ENCODE measurements around the gene MLYCD.

DNA sequence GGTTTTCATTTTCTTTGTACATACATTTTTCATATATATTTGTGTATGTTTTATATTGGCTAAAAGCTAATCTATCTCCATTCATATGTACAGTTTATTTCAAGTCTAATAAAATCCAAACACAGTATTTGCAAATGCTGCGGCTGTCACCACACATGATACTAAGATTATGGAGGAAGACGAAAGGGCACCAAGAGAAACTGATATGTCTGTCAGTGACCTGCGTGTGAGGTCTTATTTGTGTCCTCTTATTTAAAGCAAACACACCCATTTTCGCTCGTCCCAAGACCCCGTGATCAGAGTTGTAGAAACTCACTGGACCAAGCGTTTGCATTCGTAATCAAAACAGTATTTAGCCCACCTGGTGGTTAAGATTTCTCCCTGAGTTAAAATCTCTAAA is 8.2 kb downstream of the MLYCD start:
- no peak for TF ChIP-seq ZNF174 (tag by site-specific recombination; IDR thresholded peaks at IDR 0.05)
- no peak for TF ChIP-seq ATF2 (tag by site-specific recombination; IDR thresholded peaks at IDR 0.05; ENCODE audit: low read depth)
- no peak for TF ChIP-seq ZNF133 (tag by site-specific recombination; IDR thresholded peaks at IDR 0.05)
- TF ChIP-seq ZNF580 (tag by site-specific recombination; IDR thresholded peaks at IDR 0.05), result no peak
- TF ChIP-seq ZNF777 (tag by site-specific recombination; IDR thresholded peaks at IDR 0.05; ENCODE audit: borderline replicate concordance), result no peak
- TF ChIP-seq GLI4 (tag by site-specific recombination; IDR thresholded peaks at IDR 0.05), result no peak
- no peak for TF ChIP-seq CTCF (tag by site-specific recombination; IDR thresholded peaks at IDR 0.05)
- no peak for TF ChIP-seq ZNF24 (tag by site-specific recombination; IDR thresholded peaks at IDR 0.05)
- no peak for TF ChIP-seq ZBTB49 (tag by site-specific recombination; IDR thresholded peaks at IDR 0.05; ENCODE audit: low read depth)
- no peak for TF ChIP-seq SETDB1 (IDR thresholded peaks at IDR 0.05; ENCODE audit: insufficient read length, low read length)
- no peak for TF ChIP-seq ZNF830 (tag by site-specific recombination; IDR thresholded peaks at IDR 0.05; ENCODE audit: low read depth)
- no peak for TF ChIP-seq ZNF610 (tag by site-specific recombination; IDR thresholded peaks at IDR 0.05; ENCODE audit: borderline replicate concordance)
- TF ChIP-seq SCRT2 (tag by site-specific recombination; IDR thresholded peaks at IDR 0.05), result no peak

All from HEK293 (cell line).